ENCODE results near the gene AOPEP. TPM values are rescaled to one million over a fixed set of nuclear protein-coding genes. Genes with fewer than 3 reads are reported as not detected.
A peak's percentile ranks its signal among the peaks of the same experiment; 100 is the strongest.

Gene AOPEP
- total RNA-seq, 1 experiment from 2014 or later = 89.5 TPM

GRCh38 chr9:95131023-95131943 lies 404.8 kb downstream of the AOPEP start:
- no peak overlapping the region for H3K27ac Mint-ChIP-seq (ENCODE audit: unreplicated experiment)
- H3K4me3 Mint-ChIP-seq (ENCODE audit: low read depth, unreplicated experiment) = no peak overlapping the region

DNA sequence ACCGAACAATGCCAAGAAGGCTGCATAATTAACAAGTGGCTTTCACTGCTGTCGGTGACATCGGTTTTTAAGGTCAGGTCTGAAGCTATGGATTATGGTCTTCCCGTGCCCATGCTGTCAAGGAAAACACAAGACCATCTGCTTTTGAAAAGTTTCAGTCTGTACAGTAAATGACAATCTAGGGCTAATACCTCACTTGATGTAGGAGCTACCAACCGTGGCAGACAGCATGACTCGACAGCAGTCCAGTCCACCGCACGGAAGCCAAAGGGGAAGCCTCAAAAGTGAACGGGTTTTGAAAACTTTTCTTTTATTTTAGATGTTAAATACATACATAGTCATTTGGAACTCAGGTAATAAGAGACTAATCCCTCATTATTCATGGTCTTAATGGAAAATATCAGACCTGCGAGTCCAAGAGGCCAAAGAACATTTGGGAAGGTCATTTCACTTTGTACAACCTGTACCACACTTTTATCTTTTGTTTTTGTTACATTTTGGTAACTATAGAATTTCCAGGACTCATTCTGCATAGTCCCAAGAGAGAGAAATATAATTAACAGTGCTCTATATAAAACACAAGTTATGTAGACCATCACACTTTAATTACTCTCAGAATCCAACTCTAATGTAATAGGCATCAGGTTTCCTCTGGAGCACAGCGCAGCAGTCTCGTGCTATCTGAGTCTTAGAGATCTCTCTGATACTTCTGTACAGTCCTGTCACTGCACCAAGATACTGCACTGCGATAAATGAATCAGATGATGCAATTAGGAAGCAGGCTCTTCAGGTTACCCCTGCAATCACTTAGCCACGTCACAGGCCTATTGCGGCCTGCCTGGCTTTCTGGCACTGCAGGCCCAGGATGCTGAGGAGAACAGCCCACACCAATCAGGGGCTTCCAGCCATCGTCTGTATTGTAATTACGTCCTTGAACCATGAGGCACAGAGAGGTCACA lies 406.1 kb downstream of the AOPEP start:
- H3K27me3 Mint-ChIP-seq (ENCODE audit: unreplicated experiment) = no peaks in the 10 kb centered on the region
- intact Hi-C loops (cut with micrococcal nuclease; ENCODE audit: unreplicated experiment) = no loop called here
- CTCF ChIA-PET = interaction anchor here (1.1 to 2.1 kb wide), 3 partner anchors 13 to 463 kb away, joined by 3 to 10 read pairs (median 7); no protein-coding TSS in a partner anchor
- DNase-seq = no peak
- BruUV-seq (replicated peaks) = no TSS peak
- H3K4me3 Mint-ChIP-seq (ENCODE audit: low read depth, unreplicated experiment) = no peak overlapping the region
- no peak overlapping the region for H3K27ac Mint-ChIP-seq (ENCODE audit: unreplicated experiment)
- TF ChIP-seq, protein P1, sequence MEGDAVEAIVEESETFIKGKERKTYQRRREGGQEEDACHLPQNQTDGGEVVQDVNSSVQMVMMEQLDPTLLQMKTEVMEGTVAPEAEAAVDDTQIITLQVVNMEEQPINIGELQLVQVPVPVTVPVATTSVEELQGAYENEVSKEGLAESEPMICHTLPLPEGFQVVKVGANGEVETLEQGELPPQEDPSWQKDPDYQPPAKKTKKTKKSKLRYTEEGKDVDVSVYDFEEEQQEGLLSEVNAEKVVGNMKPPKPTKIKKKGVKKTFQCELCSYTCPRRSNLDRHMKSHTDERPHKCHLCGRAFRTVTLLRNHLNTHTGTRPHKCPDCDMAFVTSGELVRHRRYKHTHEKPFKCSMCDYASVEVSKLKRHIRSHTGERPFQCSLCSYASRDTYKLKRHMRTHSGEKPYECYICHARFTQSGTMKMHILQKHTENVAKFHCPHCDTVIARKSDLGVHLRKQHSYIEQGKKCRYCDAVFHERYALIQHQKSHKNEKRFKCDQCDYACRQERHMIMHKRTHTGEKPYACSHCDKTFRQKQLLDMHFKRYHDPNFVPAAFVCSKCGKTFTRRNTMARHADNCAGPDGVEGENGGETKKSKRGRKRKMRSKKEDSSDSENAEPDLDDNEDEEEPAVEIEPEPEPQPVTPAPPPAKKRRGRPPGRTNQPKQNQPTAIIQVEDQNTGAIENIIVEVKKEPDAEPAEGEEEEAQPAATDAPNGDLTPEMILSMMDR (IDR thresholded peaks at IDR 0.05; ENCODE audit: unreplicated experiment) = no peak
- no peaks in the 10 kb centered on the region for H3K9me3 Mint-ChIP-seq (ENCODE audit: low read depth, unreplicated experiment)
- peaks cover 19% of the 10 kb centered on the region for H3K4me1 Mint-ChIP-seq (ENCODE audit: low read depth, unreplicated experiment)
- H3K36me3 Mint-ChIP-seq (ENCODE audit: insufficient read depth, unreplicated experiment) = peaks cover 5% of the 10 kb centered on the region

More at GRCh38 chr9:95131023-95131943, 404.8 kb downstream of the AOPEP start:
- intact Hi-C loops (cut with micrococcal nuclease; ENCODE audit: unreplicated experiment) = loop anchor here (1.0 to 2.0 kb wide), 2 partner anchors 348 to 450 kb away; no protein-coding TSS in a partner anchor
- peaks cover 5% of the 10 kb centered on the region for H3K36me3 Mint-ChIP-seq (ENCODE audit: insufficient read depth, unreplicated experiment)
- H3K9me3 Mint-ChIP-seq (ENCODE audit: low read depth, unreplicated experiment) = no peaks in the 10 kb centered on the region
- peak; percentile 64 for DNase-seq
- CTCF ChIA-PET = interaction anchor here (0.7 to 2.1 kb wide), 5 partner anchors 12 to 577 kb away, joined by 3 to 10 read pairs (median 3); partner anchors contain the start of gene PCAT7
- BruUV-seq (replicated peaks) = no TSS peak
- H3K4me1 Mint-ChIP-seq (ENCODE audit: low read depth, unreplicated experiment) = peaks cover 19% of the 10 kb centered on the region
- TF ChIP-seq, protein P1 (IDR thresholded peaks at IDR 0.05; ENCODE audit: unreplicated experiment) = peak; percentile 51
- no peaks in the 10 kb centered on the region for H3K27me3 Mint-ChIP-seq (ENCODE audit: unreplicated experiment)

GRCh38 chr9:95133325-95133705 lies 406.8 kb downstream of the AOPEP start:
- Mint-ChIP-seq H3K9me3 (ENCODE audit: low read depth, unreplicated experiment) (no peaks in the 10 kb centered on the region), H3K4me3 (ENCODE audit: low read depth, unreplicated experiment) (no peak overlapping the region), H3K27me3 (ENCODE audit: unreplicated experiment) (no peaks in the 10 kb centered on the region), H3K27ac (ENCODE audit: unreplicated experiment) (no peak overlapping the region), H3K4me1 (ENCODE audit: low read depth, unreplicated experiment) (peaks cover 19% of the 10 kb centered on the region), H3K36me3 (ENCODE audit: insufficient read depth, unreplicated experiment) (peaks cover 5% of the 10 kb centered on the region)
- CTCF ChIA-PET = no interaction called here
- no peak for DNase-seq
- intact Hi-C loops (cut with micrococcal nuclease; ENCODE audit: unreplicated experiment) = no loop called here
- no TSS peak for BruUV-seq (replicated peaks)
- TF ChIP-seq, protein P1 (IDR thresholded peaks at IDR 0.05; ENCODE audit: unreplicated experiment) = no peak

DNA sequence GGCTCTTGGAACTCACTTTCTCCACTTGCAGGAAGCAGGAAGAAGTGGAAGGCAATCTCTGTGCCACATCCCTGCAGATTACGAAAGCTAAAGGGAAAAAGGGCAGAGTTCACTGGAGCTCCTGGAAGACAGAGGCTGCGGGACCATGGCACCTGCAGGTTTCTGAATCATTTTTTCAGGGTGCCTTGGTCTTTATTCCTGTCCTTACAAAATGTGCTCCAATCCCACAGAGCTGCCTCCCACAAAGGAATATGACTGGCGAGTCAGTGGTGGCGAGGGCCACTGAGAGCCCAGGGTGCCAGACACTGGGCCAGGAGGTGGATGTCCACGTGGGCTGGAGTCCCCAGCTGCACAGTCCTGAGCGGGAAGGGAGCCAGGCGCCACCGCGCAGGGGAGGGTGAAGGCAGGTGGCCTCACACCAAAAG lies 408.0 kb downstream of the AOPEP start:
- CTCF ChIA-PET = interaction anchor here (0.6 kb wide), 1 partner anchor 235 kb away, joined by 3 read pairs; no protein-coding TSS in a partner anchor

More for the DNA sequence above, 408.0 kb downstream of the AOPEP start:
- TF ChIP-seq, protein P1 (IDR thresholded peaks at IDR 0.05; ENCODE audit: unreplicated experiment) = no peak
- Mint-ChIP-seq H3K27ac (ENCODE audit: unreplicated experiment) (no peak overlapping the region), H3K27me3 (ENCODE audit: unreplicated experiment) (no peaks in the 10 kb centered on the region), H3K4me1 (ENCODE audit: low read depth, unreplicated experiment) (peaks cover 18% of the 10 kb centered on the region), H3K9me3 (ENCODE audit: low read depth, unreplicated experiment) (no peaks in the 10 kb centered on the region), H3K4me3 (ENCODE audit: low read depth, unreplicated experiment) (no peak overlapping the region), H3K36me3 (ENCODE audit: insufficient read depth, unreplicated experiment) (peaks cover 5% of the 10 kb centered on the region)
- no peak for DNase-seq
- intact Hi-C loops (cut with micrococcal nuclease; ENCODE audit: unreplicated experiment) = no loop called here
- no TSS peak for BruUV-seq (replicated peaks)
